A549 (cell line): Measurements from ENCODE around the gene S100B. TPM values are rescaled to one million over a fixed set of nuclear protein-coding genes. Genes with fewer than 3 reads are reported as not detected.
A peak's percentile ranks its signal among the peaks of the same experiment; 100 is the strongest.

Source experiments
- ATAC-seq, 2 experiments: fragments of 200-7000 bp in 1 of 2; fragments of >200 bp in 1 of 2; cut with Nextera tagmentation in 1 of 2; cut with Tn5 transposase in 1 of 2; 3 replicates each; pipeline versions ENCODE4 v1.8.0 to v1.9.1; 2018 to 2020; ENCODE audit warnings: mild to moderate bottlenecking in 1 of 2, moderate library complexity in 1 of 2
- CTCF ChIA-PET: fragments of 300-600 bp; sonication (Branson Sonifier 250); formaldehyde crosslinking; extraction: SDS; loops from one replicate; lab custom pipeline; 2021; ENCODE audit warnings: antibody characterized with exemption, inconsistent platforms; lab: Yijun Ruan, JAX
- POLR2A ChIA-PET: fragments of 350-600 bp; formaldehyde crosslinking; extraction: SDS; loops from one replicate; lab custom pipeline; 2021; ENCODE audit warnings: antibody characterized with exemption, inconsistent platforms; lab: Yijun Ruan, JAX
- DNase-seq, 2 experiments: peaks; one replicate each; pipeline versions ENCODE4 v3.0.0 to v3.0.0-alpha.2; 2011 to 2016; ENCODE audit warnings: low read depth in 1 of 2, low spot score in 1 of 2
- FAIRE-seq: peaks from 2 replicates; lab custom pipeline; 2011; peaks lifted over from hg19 to GRCh38; lab: Jason Lieb, UNC
- H3K27ac ChIP-seq, 2 experiments: fragments of >200 bp; sonication (Bioruptor Twin); formaldehyde crosslinking; 3 replicates each; pipeline ENCODE4 v1.5.1; 2016 to 2017
- H3K4me1 ChIP-seq: fragments of >200 bp; sonication (Bioruptor Twin); formaldehyde crosslinking; 3 replicates; pipeline ENCODE4 v1.6.1; 2016
- H3K4me2 ChIP-seq: fragments of >200 bp; sonication (Bioruptor Twin); formaldehyde crosslinking; 3 replicates; pipeline ENCODE4 v1.6.1; 2016
- H3K4me3 ChIP-seq: fragments of >200 bp; sonication (Bioruptor Twin); formaldehyde crosslinking; 3 replicates; pipeline ENCODE4 v1.5.1; 2016
- H3K9me3 ChIP-seq: fragments of >200 bp; sonication (Bioruptor Twin); formaldehyde crosslinking; 3 replicates; pipeline ENCODE4 v1.6.1; 2016
- CTCF ChIP-seq: fragments of >200 bp; sonication (Bioruptor Twin); formaldehyde crosslinking; IDR thresholded peaks from 3 replicates; pipeline ENCODE4 v1.5.1; 2016
- EHMT2 ChIP-seq: fragments of 200-600 bp; sonication (generic); IDR thresholded peaks from 2 replicates; pipeline ENCODE4 v1.6.1; 2016; ENCODE audit warnings: antibody characterized with exemption, low read depth, mild to moderate bottlenecking, moderate library complexity
- ELK1 ChIP-seq: fragments of 150-350 bp; IDR thresholded peaks from 2 replicates; pipeline ENCODE4 v1.6.1; 2014; ENCODE audit warnings: low read depth, mild to moderate bottlenecking, low read length
- HES2 ChIP-seq: fragments of >200 bp; sonication (Bioruptor Twin); formaldehyde crosslinking; IDR thresholded peaks from 2 replicates; pipeline ENCODE4 v1.6.1; 2016
- HEYL ChIP-seq: fragments of 250-450 bp; sonication (Bioruptor Pico); IDR thresholded peaks from 2 replicates; pipeline ENCODE4 v1.8.0; 2021; ENCODE audit warnings: mild to moderate bottlenecking, moderate library complexity
- HMGXB4 ChIP-seq: fragments of 250-450 bp; sonication (Bioruptor Pico); IDR thresholded peaks from 2 replicates; pipeline ENCODE4 v1.5.0; 2021; ENCODE audit warnings: mild to moderate bottlenecking, moderate library complexity, borderline replicate concordance
- HOXB13 ChIP-seq: fragments of 250-450 bp; sonication (Bioruptor Pico); IDR thresholded peaks from 2 replicates; pipeline ENCODE4 v1.5.0; 2020; ENCODE audit warnings: low read depth, mild to moderate bottlenecking, moderate library complexity
- JUNB ChIP-seq: fragments of >200 bp; sonication (Bioruptor Twin); formaldehyde crosslinking; IDR thresholded peaks from 2 replicates; pipeline ENCODE4 v1.6.1; 2016
- MAFK ChIP-seq: fragments of 450-650 bp; IDR thresholded peaks from 2 replicates; pipeline ENCODE4 v1.6.1; 2014; ENCODE audit not compliant: partially characterized antibody
- MAZ ChIP-seq: fragments of 150-350 bp; IDR thresholded peaks from 2 replicates; pipeline ENCODE4 v1.6.1; 2014; ENCODE audit warnings: antibody characterized with exemption, low read depth, low read length, borderline replicate concordance
- NPAS2 ChIP-seq: fragments of 250-450 bp; sonication (Bioruptor Pico); IDR thresholded peaks from 2 replicates; pipeline ENCODE4 v1.8.0; 2022; ENCODE audit warnings: mild to moderate bottlenecking, moderate library complexity, borderline replicate concordance
- POLR2A ChIP-seq: IDR thresholded peaks from 2 replicates; pipeline ENCODE4 v1.6.1; 2012; ENCODE audit warnings: mild to moderate bottlenecking, low read length
- TFCP2L1 ChIP-seq: fragments of 250-450 bp; sonication (Bioruptor Pico); IDR thresholded peaks from 2 replicates; pipeline ENCODE4 v1.5.0; 2021; ENCODE audit warnings: mild to moderate bottlenecking
- ZC3H11A ChIP-seq: fragments of 450-650 bp; IDR thresholded peaks from 2 replicates; pipeline ENCODE4 v1.6.1; 2014; ENCODE audit warnings: antibody characterized with exemption, mild to moderate bottlenecking
- ZFP36 ChIP-seq: fragments of 450-650 bp; IDR thresholded peaks from 2 replicates; pipeline ENCODE4 v1.6.1; 2014; ENCODE audit warnings: borderline replicate concordance; ENCODE audit not compliant: partially characterized antibody
- ZSCAN20 ChIP-seq: fragments of 250-450 bp; sonication (Bioruptor Pico); IDR thresholded peaks from 2 replicates; pipeline ENCODE4 v1.8.0; 2022; ENCODE audit warnings: mild to moderate bottlenecking, moderate library complexity
- WGBS: methylation state at CpG from one replicate; pipeline ENCODE4 v1.1.6; 2017; ENCODE audit errors: missing lambda C conversion rate; 5-methylcytosine and 5-hydroxymethylcytosine counted together
- polyA plus RNA-seq, 4 experiments: library from polyadenylated mRNA; depleted of rRNA in 3 of 4; stranded (reverse); fragments of >200 nt; fragmentation: RNase III in 1 of 4; extraction: RNeasy Plus Mini Kit Qiagen cat#74134 plus additional on column Dnase treatment in 1 of 4; gene quantifications; 2 replicates in 3 of 4; 3 replicates in 1 of 4; pipeline ENCODE4 v1.2.3, GENCODE V29; 2011 to 2017
- TF ChIP-seq, protein P1 (sequence below): fragments of >200 bp; sonication (Bioruptor Twin); formaldehyde crosslinking; IDR thresholded peaks from 3 replicates; pipeline ENCODE4 v1.6.1; 2016

The S100B gene
- polyA plus RNA-seq, 2 of the 4 experiments (the other 2 are of a cell fraction), result not detected

- Histone ChIP-seq H3K9me3 (no peaks in the 10 kb centered on the region), H3K4me3 (peak overlapping the region; percentile 65), H3K4me2 (peak overlapping the region; percentile 91), H3K4me1 (peaks cover 36% of the 10 kb centered on the region; the same call in 2 of the 3 replicates), H3K27ac (peak overlapping the region; percentile 91 to 92; a peak in 4 of 6 replicates)
- FAIRE-seq, result no peak
- ChIA-PET CTCF (interaction anchor here (0.8 kb wide), 1 partner anchor 117 kb away, joined by 3 read pairs; no protein-coding TSS in a partner anchor), POLR2A (interaction anchor here (1.6 to 2.0 kb wide), 2 partner anchors 15 to 18 kb away, joined by 4 to 8 read pairs; no protein-coding TSS in a partner anchor)
- no peak for ATAC-seq
- 88% methylated on average over 7 of the region's 7 CpGs for WGBS
- DNase-seq, result no peak
- TF ChIP-seq HMGXB4 (CRISPR knock-in tag), result no peak
- TF ChIP-seq ZFP36, result no peak
- no peak for TF ChIP-seq ZC3H11A
- TF ChIP-seq CTCF, result no peak
- no peak for TF ChIP-seq ZSCAN20
- no peak for TF ChIP-seq HEYL (CRISPR knock-in tag)
- no peak for TF ChIP-seq HES2
- TF ChIP-seq HOXB13 (CRISPR knock-in tag), result no peak
- no peak for TF ChIP-seq ELK1
- no peak for TF ChIP-seq TFCP2L1 (CRISPR knock-in tag)
- no peak for TF ChIP-seq JUNB
- TF ChIP-seq MAFK, result no peak
- TF ChIP-seq MAZ, result no peak
- TF ChIP-seq, protein P1, sequence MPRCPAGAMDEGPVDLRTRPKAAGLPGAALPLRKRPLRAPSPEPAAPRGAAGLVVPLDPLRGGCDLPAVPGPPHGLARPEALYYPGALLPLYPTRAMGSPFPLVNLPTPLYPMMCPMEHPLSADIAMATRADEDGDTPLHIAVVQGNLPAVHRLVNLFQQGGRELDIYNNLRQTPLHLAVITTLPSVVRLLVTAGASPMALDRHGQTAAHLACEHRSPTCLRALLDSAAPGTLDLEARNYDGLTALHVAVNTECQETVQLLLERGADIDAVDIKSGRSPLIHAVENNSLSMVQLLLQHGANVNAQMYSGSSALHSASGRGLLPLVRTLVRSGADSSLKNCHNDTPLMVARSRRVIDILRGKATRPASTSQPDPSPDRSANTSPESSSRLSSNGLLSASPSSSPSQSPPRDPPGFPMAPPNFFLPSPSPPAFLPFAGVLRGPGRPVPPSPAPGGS, result no peak
Measured at GRCh38 chr21:46636550-46637285, 31.8 kb upstream of the S100B start.

- no peaks in the 10 kb centered on the region for H3K9me3 ChIP-seq
- ATAC-seq (no peak), FAIRE-seq (no peak), DNase-seq (no peak)
- peak overlapping the region; percentile 65 for H3K4me3 ChIP-seq
- no peak for TF ChIP-seq EHMT2
- no peak for TF ChIP-seq NPAS2 (CRISPR knock-in tag)
- TF ChIP-seq HEYL (CRISPR knock-in tag), result no peak
- no peak for TF ChIP-seq ZSCAN20
- TF ChIP-seq POLR2A, result no peak
- 18% methylated on average over 8 of the region's 8 CpGs for WGBS
- peaks cover 36% of the 10 kb centered on the region; the same call in 2 of the 3 replicates for H3K4me1 ChIP-seq
- POLR2A ChIA-PET, result interaction anchor here (0.6 to 2.0 kb wide), 5 partner anchors 8 to 632 kb away, joined by 3 to 8 read pairs (median 4); partner anchors contain the start of gene DIP2A
- H3K4me2 ChIP-seq, result peak overlapping the region; percentile 91
- peak overlapping the region; percentile 91 to 92 for H3K27ac ChIP-seq
- CTCF ChIA-PET, result interaction anchor here (0.8 to 1.0 kb wide), 2 partner anchors 39 to 116 kb away, joined by 3 read pairs; no protein-coding TSS in a partner anchor
Measured at GRCh38 chr21:46636181-46636512, 31.3 kb upstream of the S100B start.
